IMR-90 (cell line): ENCODE results near the gene NTM. TPM values are rescaled to one million over a fixed set of nuclear protein-coding genes. Genes with fewer than 3 reads are reported as not detected.

ENCODE experiments used
- CHD1 ChIP-seq: IDR thresholded peaks from 2 replicates; pipeline ENCODE4 v1.6.1; 2012; ENCODE audit warnings: low read depth, low read length, improper control_type of control experiment
- RFX5 ChIP-seq: IDR thresholded peaks from 2 replicates; pipeline ENCODE4 v1.8.0; 2012; ENCODE audit warnings: low read depth, mild to moderate bottlenecking, low read length, moderate library complexity
- SMC3 ChIP-seq: fragments of 150-350 bp; IDR thresholded peaks from 2 replicates; pipeline ENCODE4 v1.6.1; 2016; ENCODE audit warnings: low read depth, mild to moderate bottlenecking, antibody characterized with exemption, low read length, moderate library complexity
- polyA plus RNA-seq, 3 experiments: library from polyadenylated mRNA; depleted of rRNA; stranded (reverse); fragments of >200 nt; gene quantifications; 2 replicates each; pipeline ENCODE4 v1.2.3, GENCODE V29; 2012; ENCODE audit warnings: low replicate concordance in 1 of 3
- total RNA-seq: library from RNA; depleted of rRNA; stranded (reverse); fragments of >200 nt; gene quantifications from 2 replicates; pipeline ENCODE4 v1.2.3, GENCODE V29; 2012

NTM gene
- total and polyA plus RNA-seq, 2 of the 4 experiments (the other 2 are of a cell fraction): 19.5 to 25.5 TPM

GRCh38 chr11:131910523-131911387, 540.3 kb downstream of the NTM start (continued):
- TF ChIP-seq SMC3 (no peak), RFX5 (no peak), CHD1 (no peak)
